D721Med (cell line): ENCODE results near the gene G6PC2.
"Not testable (repeated sequence)": the region's sequence is repeated elsewhere in the genome, so short reads cannot be mapped to it uniquely, and the experiment has no call there.

Experiments
- DNase-seq: peaks from one replicate; pipeline ENCODE4 v3.0.0; 2011; ENCODE audit warnings: low spot score; ENCODE audit not compliant: insufficient read length
- FAIRE-seq: peaks from 2 replicates; lab custom pipeline; 2011; peaks lifted over from hg19 to GRCh38; lab: Jason Lieb, UNC
- CTCF ChIP-seq: IDR thresholded peaks from 2 replicates; pipeline ENCODE4 v1.5.1; 2012; ENCODE audit warnings: mild to moderate bottlenecking, control low read depth; ENCODE audit not compliant: insufficient read depth; ENCODE audit errors: missing control alignments

The G6PC2 gene

GRCh38 chr2:168901003-168901402, at the start of gene G6PC2:
Gene G6PC2, plus strand, starts transcription at chr2:168901291. Its CDS starts 41 bp downstream, at chr2:168901332.
- TF ChIP-seq CTCF, result no peak
- DNase-seq (no peak), FAIRE-seq (no peak)

- FAIRE-seq (no peak), DNase-seq (no peak)
- no peak for TF ChIP-seq CTCF
These were observed 49.3 kb upstream of the G6PC2 start for GRCh38 chr2:168851674-168852320.

GRCh38 chr2:168852481-168852880, 48.6 kb upstream of the G6PC2 start:
- no peak for TF ChIP-seq CTCF
- DNase-seq (no peak), FAIRE-seq (no peak)

GRCh38 chr2:168853471-168853870, 47.6 kb upstream of the G6PC2 start:
- no peak for FAIRE-seq
- TF ChIP-seq CTCF, result no peak
- DNase-seq, result no peak

- no peak for DNase-seq
- FAIRE-seq, result no peak
- no peak for TF ChIP-seq CTCF
These were observed 46.4 kb upstream of the G6PC2 start for GRCh38 chr2:168854651-168855050.

GRCh38 chr2:168855601-168856000, 45.5 kb upstream of the G6PC2 start:
- TF ChIP-seq CTCF, result no peak
- no peak for FAIRE-seq

GRCh38 chr2:168858146-168858545, 42.9 kb upstream of the G6PC2 start:
- no peak for TF ChIP-seq CTCF
- FAIRE-seq (no peak), DNase-seq (no peak)

More at GRCh38 chr2:168855601-168856000, 45.5 kb upstream of the G6PC2 start:
- no peak for DNase-seq

- not testable (repeated sequence) for FAIRE-seq, DNase-seq
These were observed 33.9 kb upstream of the G6PC2 start for GRCh38 chr2:168867164-168867563.

- FAIRE-seq, DNase-seq: not testable (repeated sequence)
These were observed 30.7 kb upstream of the G6PC2 start for GRCh38 chr2:168870369-168870768.

GRCh38 chr2:168870824-168871223, 30.3 kb upstream of the G6PC2 start:
- not testable (repeated sequence) for FAIRE-seq, DNase-seq
